C4-2B (cell line): ENCODE measurements around the gene SNX8.

ENCODE experiments used
- ZFX ChIP-seq: fragments of 450-650 bp; IDR thresholded peaks from 2 replicates; pipeline ENCODE4 v1.6.1; 2017
- TF ChIP-seq, protein P1 (sequence below): fragments of 450-650 bp; conservative IDR thresholded peaks from 2 replicates; pipeline ENCODE4 v1.5.1; 2017; ENCODE audit warnings: mild to moderate bottlenecking

DNA sequence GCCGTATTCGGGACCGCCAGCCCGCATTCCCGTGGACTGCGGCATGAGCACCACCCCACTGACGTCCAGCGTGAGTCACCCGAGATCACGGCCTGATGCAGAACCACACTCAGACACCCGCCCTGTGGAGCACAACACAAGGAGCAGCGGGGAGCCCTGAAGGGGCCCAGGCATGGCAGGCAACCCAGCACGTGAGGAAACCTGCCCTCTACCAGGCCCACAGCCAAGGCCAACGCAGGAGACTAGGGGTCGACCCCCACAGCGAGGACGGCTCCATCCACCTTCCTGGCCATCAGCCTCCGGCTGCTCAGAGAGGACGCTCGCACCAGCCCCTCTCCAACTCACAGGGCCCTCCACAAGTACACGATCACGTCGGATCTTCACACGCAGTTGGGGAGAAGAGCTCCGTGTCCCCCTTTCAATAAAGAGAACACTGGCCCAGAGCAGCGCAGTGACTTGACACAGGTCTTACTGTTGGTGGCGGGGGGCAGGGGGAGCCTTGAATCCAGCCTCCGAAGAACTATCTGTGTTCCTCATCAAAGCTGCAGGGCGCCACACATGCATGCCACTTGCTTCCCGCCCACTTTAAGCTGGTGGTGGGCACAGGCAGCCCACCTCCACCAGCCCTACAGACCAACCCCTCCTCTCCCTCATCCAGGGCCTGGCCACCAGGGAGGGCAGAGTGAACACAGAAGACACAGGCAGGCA is 103.5 kb downstream of the SNX8 start:
- TF ChIP-seq, protein P1, sequence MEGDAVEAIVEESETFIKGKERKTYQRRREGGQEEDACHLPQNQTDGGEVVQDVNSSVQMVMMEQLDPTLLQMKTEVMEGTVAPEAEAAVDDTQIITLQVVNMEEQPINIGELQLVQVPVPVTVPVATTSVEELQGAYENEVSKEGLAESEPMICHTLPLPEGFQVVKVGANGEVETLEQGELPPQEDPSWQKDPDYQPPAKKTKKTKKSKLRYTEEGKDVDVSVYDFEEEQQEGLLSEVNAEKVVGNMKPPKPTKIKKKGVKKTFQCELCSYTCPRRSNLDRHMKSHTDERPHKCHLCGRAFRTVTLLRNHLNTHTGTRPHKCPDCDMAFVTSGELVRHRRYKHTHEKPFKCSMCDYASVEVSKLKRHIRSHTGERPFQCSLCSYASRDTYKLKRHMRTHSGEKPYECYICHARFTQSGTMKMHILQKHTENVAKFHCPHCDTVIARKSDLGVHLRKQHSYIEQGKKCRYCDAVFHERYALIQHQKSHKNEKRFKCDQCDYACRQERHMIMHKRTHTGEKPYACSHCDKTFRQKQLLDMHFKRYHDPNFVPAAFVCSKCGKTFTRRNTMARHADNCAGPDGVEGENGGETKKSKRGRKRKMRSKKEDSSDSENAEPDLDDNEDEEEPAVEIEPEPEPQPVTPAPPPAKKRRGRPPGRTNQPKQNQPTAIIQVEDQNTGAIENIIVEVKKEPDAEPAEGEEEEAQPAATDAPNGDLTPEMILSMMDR, result no peak
- no peak for TF ChIP-seq ZFX
